ENCODE data around the gene PPIF.

GRCh38 chr10:79321494-79321882 lies 25.8 kb upstream of the PPIF start:
- TF ChIP-seq ZNF8 (CRISPR knock-in tag; IDR thresholded peaks at IDR 0.05) (no peak), SNAI2 (CRISPR knock-in tag; IDR thresholded peaks at IDR 0.05) (no peak), ARNTL (CRISPR knock-in tag; IDR thresholded peaks at IDR 0.05; ENCODE audit: borderline replicate concordance, low read depth) (no peak), RARB (CRISPR knock-in tag; IDR thresholded peaks at IDR 0.05) (no peak), TOX (CRISPR knock-in tag; IDR thresholded peaks at IDR 0.05; ENCODE audit: borderline replicate concordance) (no peak), PATZ1 (CRISPR knock-in tag; IDR thresholded peaks at IDR 0.05; ENCODE audit: borderline replicate concordance) (no peak), BACH2 (CRISPR knock-in tag; IDR thresholded peaks at IDR 0.05; ENCODE audit: borderline replicate concordance) (no peak), ZC3H10 (CRISPR knock-in tag; IDR thresholded peaks at IDR 0.05) (no peak)
